H1 (cell line): ENCODE results near the gene AIM2. TPM values are rescaled to one million over a fixed set of nuclear protein-coding genes. Genes with fewer than 3 reads are reported as not detected.

Experiments
- KDM1A ChIP-seq: fragments of 200-600, 300-600 bp; sonication (generic); IDR thresholded peaks from 2 replicates; pipeline ENCODE4 v1.7.1; 2016; ENCODE audit warnings: mild to moderate bottlenecking, low read length, borderline replicate concordance
- RXRA ChIP-seq: IDR thresholded peaks from 2 replicates; pipeline ENCODE4 v1.6.1; 2011; ENCODE audit warnings: low read depth, mild to moderate bottlenecking, low read length, moderate library complexity; ENCODE audit not compliant: insufficient read depth
- SIRT6 ChIP-seq: IDR thresholded peaks from one replicate; pipeline ENCODE4 v1.7.1; 2012; ENCODE audit warnings: low read length, inconsistent platforms
- polyA plus RNA-seq, 7 experiments: library from polyadenylated mRNA; depleted of rRNA in 3 of 7; stranded (reverse) in 5 of 7; unstranded in 2 of 7; fragments of >200 nt in 5 of 7; fragments of 200-250 nt in 2 of 7; gene quantifications; 1 replicate in 5 of 7; 2 replicates in 1 of 7; 4 replicates in 1 of 7; pipeline versions ENCODE4 v1.2.1 to v1.2.3, GENCODE V29; 2011 to 2013; ENCODE audit warnings: missing spikeins in 2 of 7, mixed read lengths in 2 of 7
- total RNA-seq: library from RNA; stranded (reverse); fragmentation: NEBNext Ultra II Directional; extraction: Animal tissue kit (Norgen Biotek cat#: 25700); gene quantifications from 2 replicates; pipeline ENCODE4 v1.2.1, GENCODE V29; 2021

Gene AIM2
- total and polyA plus RNA-seq, 2 of the 8 experiments (the other 6 are each of a cell fraction or from before 2014, with no cell fraction given): 0.21 to 2.1 TPM

DNA sequence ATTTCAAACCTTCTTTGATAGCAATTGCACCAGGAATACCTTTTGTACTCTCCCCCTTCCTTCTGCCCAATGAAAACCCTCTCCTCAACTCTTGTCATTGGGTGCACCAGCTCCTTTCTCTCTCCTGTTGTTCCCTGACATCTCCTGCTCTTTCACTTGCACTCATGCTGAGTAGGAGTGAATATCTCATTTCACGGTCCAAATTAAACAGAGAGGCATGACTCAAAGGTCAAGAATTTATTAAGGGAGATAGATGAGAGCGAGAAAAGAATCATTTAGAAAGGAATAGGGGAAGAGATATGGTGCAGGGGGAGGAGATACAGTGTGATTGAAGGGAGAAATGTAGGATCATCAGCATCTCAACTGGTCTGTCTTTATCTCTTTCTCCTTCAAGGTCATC, 22.1 kb downstream of the AIM2 start (continued):
- TF ChIP-seq RXRA (no peak), KDM1A (no peak), SIRT6 (no peak)
